COLO668 (cell line): ENCODE measurements around the gene MOSPD2.

Experiments used
- DNase-seq: peaks from one replicate; lab custom pipeline; 2025; ENCODE audit not compliant: unreplicated experiment; lab: John Stamatoyannopoulos, UW

The MOSPD2 gene

GRCh38 chrX:14913241-14913640 is 40.0 kb downstream of the MOSPD2 start:
- no peak for DNase-seq

DNA sequence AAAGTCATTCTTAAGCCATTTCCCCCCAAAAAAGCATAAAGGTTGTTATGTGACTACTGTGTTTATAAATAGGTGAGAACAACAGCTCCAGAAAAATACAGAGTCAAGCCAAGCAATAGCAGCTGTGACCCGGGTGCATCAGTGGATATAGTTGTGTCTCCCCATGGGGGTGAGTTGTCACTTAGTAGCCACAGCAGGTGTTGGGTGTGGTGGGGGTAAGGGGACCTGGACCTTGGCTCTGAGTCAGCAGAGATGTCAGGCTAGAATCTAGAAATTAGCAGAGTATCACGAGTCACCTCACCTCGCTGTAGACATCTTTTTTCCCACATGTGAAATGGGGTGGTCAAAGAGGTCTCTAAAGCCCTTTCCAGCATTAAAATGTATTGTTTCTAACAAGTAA is 42.4 kb downstream of the MOSPD2 start:
- DNase-seq, result no peak

- DNase-seq, result no peak
Measured at GRCh38 chrX:14916017-14916674, 42.9 kb downstream of the MOSPD2 start.

GRCh38 chrX:14919407-14919806 is 46.2 kb downstream of the MOSPD2 start:
- DNase-seq, result no peak

DNA sequence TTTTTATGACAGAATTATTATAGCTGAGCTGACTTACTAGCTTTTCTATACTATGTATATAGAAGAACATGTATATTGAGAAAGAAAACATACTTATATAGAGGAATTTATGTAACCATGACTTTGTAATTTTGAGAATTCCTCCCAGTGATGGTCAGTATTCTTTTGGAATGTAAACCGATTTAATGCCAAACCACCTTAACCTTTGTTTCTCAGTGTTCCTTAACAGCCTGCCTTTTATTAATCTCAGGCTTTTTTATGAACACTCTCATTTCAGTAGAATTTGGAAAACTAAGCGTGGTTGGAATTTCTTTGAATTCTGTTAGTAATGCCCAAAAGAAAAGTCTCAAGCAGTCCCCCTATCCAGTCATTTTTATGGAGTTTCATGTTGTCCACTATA is 47.0 kb downstream of the MOSPD2 start:
- no peak for DNase-seq

GRCh38 chrX:14922437-14922836 is 49.2 kb downstream of the MOSPD2 start:
- DNase-seq, result no peak

GRCh38 chrX:14923761-14924160 is 50.5 kb downstream of the MOSPD2 start:
- DNase-seq, result no peak

DNA sequence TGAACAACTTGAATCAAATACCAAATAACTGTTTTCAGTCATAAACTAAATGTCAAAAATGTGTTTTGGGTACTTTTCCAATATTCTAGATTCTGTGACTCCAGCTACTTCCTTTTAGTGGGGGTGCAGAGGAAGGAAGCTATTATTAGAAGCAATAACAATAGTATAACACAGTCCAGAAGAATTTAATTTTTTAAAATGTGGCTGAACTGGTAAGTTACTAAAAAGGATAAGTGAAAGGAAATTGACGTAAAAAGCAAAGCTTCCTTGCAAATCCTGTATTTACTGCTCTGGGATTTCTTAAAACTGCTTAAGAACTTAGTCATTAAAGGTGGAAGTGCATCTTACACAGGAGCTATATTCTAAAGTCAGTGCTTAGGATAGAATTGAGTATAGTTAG is 53.2 kb downstream of the MOSPD2 start:
- no peak for DNase-seq

DNA sequence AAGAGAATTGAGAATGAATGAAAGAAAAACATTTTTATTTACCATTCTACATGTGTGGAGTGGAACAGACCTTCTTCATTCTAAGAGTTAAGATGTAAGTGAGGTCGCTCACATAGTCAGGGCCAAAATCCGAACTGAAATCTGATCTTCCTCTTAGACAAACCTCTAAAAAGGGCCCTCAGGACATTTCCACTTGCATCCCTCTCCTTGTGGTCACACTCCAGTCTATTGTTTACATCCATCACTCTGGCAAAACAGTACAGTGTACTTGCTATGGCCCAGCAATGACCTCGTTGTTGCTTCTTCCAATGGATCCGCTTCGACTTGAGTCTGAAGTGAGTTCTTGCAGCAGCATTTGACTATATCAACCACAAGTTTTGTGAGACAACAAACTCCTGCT is 54.2 kb downstream of the MOSPD2 start:
- DNase-seq, result no peak

DNA sequence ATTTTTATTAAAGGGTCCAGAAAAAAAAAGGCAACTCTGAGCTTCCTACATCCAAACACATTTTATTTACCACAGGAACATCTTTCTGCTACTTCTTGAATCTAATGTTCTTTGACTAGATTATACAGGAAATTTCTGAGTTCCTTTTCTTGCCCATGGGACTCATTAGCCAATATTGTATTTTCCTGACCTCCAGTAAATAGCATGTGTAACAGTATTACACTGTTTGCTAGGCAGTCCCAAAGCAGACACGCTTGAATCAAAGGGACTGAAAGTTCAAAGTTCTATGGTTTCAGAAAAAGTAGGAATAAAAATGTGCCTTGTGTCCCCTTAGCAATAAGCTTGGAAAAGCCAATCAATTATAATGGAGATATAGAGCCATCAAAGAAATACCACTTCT is 57.4 kb downstream of the MOSPD2 start:
- no peak for DNase-seq

DNA sequence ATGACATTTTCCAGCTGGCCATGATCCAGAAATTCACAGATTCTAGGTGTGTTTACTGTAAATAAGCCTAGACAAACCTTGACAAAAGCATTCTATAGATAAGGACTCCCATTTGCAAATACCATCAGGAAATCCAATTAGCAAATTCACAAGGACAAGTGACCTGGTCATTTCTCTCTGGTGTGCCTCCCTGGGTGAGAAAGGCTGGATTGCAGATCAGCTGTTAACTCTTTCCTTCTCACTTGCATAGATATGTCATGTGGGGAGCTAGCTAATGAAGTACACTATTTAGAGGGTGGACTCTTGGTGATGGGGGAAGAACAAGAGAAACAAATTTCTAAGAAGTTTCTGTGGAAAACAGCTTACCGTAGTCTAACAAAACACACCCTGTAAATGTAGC is 58.9 kb downstream of the MOSPD2 start:
- no peak for DNase-seq

DNA sequence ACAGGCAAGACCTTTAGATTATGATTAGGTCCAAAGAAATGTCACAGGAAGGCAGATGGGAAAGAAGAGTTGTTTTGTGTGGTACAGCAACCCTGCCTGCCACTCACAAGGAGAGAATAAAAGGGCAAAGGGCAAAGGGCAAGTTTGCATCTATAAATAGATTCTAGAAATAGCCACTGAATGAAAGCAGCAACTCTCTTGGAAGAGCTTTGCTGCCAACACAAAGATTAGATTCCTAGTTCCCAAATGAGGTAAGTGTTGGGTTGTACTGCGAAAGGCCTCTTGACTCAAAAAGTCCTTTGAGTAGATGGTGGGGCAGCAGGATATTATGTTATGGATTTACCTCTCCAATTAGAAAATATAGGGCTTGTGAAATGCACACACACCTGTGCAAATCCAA is 61.2 kb downstream of the MOSPD2 start:
- DNase-seq, result no peak

DNA sequence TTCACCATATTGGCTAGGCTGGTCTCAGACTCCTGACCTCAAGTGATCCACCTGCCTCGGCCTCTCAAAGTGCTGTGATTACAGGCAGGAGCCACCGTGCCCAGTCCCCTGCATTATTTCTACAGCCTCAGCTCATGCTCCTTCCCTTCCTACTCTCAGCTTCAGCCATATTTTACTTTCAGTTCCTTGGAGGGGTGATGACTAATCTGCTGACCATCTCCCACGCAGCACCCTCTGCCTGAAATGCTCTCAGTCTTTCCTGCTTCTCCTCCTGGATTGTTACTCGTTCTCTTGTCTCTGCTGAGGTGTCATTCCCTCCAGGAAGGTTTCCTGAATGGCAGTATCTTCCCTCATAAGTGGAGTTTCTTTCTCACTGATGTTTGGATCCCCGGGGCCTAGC is 63.3 kb downstream of the MOSPD2 start:
- no peak for DNase-seq

GRCh38 chrX:14939644-14940043 is 66.4 kb downstream of the MOSPD2 start:
- no peak for DNase-seq

GRCh38 chrX:14941301-14941700 is 68.1 kb downstream of the MOSPD2 start:
- no peak for DNase-seq

GRCh38 chrX:14942341-14942740 is 69.1 kb downstream of the MOSPD2 start:
- no peak for DNase-seq

- no peak for DNase-seq
Measured at GRCh38 chrX:14943962-14944361, 70.7 kb downstream of the MOSPD2 start.

GRCh38 chrX:14946606-14947155 is 73.5 kb downstream of the MOSPD2 start:
- DNase-seq, result no peak

DNA sequence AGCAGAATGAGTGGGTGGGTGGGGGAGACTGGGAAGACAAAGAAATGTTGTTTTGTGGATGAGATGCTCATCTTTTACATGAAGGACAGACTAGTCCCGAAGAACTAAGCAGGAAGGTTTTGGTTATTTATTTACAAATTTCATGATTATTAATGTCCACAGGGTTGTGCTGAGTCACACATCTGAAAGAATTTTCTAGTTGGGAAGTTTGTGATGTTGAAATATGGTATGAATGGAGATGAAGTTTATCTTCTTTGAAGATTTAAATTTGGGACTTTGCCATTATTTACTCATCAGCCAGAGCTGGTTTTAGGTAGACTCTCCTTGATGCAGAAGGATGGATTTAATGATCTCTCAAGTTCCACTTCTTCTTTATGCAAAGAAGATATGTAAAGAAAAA is 75.5 kb downstream of the MOSPD2 start:
- no peak for DNase-seq

DNA sequence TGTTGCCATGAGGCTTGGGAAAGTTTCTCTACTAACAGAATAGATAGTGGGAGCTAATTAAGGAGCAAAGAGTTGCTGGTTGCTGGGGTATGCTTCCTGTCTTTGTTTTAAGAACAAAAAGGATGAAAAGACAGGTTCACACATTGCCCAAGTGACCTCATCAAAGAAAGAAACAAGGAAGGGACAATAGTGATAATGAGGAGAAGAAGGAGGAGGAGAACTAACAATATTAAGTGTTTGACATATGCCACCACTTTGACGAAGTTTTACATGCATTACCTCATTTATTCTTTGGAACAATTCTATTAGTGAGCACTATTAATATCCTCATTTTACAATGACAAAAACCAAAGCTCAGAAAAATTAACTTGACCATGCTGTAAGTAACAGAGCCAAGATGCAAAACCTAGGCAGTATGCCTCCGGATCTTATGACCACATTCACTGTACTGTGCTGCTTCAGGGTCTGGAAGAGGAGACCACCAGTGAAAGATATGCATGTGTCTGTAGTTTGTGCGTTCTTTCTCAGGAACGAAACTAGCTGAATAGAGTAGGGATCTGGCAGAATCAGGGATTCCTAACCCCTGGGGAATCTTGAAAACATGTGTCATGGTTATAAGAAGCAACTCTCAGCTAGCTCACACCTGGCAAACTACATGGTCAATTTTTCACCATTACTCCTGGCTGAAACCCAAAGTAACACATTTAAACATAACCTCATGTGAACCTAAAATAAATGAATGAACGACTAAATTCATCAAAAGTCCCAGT is 83.8 kb downstream of the MOSPD2 start:
- DNase-seq, result no peak

- DNase-seq, result no peak
Measured at GRCh38 chrX:14963447-14964236, 90.4 kb downstream of the MOSPD2 start.

DNA sequence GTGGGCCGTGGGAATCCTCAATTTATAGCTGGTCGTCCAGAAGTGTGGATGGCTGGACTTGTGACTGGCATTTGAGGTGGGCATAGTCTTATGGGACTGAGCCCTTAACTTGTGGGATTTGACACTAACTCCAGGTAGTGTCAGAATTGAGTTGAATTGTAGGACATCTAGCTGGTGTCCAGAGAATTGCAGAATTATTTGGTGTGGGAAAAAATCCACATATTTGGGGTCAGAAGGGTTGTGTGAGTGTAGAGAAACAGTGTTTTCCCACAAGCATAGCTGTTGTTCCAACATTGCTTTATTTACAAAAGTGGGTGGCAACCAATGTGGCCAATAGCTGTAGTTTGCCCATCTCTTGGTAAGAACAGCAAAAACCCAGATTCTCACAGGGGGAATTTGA is 91.3 kb downstream of the MOSPD2 start:
- DNase-seq, result no peak
